Motor neuron (in vitro differentiated cells): ENCODE measurements around the gene ARAP3. TPM values are rescaled to one million over a fixed set of nuclear protein-coding genes. Genes with fewer than 3 reads are reported as not detected.

Source experiments
- ATAC-seq, 8 experiments: fragments of 200-7000 bp; cut with Tn5 transposase; replicated peaks in 6 of 8; 2 replicates each; pipeline ENCODE4 v1.8.0; 2021; ENCODE audit warnings: mild to moderate bottlenecking in 8 of 8, moderate library complexity in 8 of 8
- H3K27ac ChIP-seq, 2 donors: fragments of 250-450 bp; sonication (Bioruptor Pico); 2 replicates each; pipeline ENCODE4 v1.9.0; 2021; ENCODE audit warnings: antibody characterized with exemption in 2 of 2, mild to moderate bottlenecking in 2 of 2, moderate library complexity in 1 of 2
- H3K4me1 ChIP-seq, 2 donors: fragments of 250-450 bp; sonication (Bioruptor Pico); replicated peaks in 1 of 2; 2 replicates each; pipeline ENCODE4 v1.6.1; 2021; ENCODE audit warnings: antibody characterized with exemption in 2 of 2, mild to moderate bottlenecking in 2 of 2, moderate library complexity in 1 of 2
- H3K4me3 ChIP-seq, 5 donors: fragments of 250-450 bp; sonication (Bioruptor Pico); 2 replicates each; pipeline ENCODE4 v1.9.0; 2021; ENCODE audit warnings: antibody characterized with exemption in 5 of 5, mild to moderate bottlenecking in 5 of 5, moderate library complexity in 4 of 5
- WGBS, 10 experiments: fragments of 450-650 bp; shearing (Covaris generic); methylation state at CpG; one replicate each; pipeline ENCODE4 v1.0.0; 2022; 5-methylcytosine and 5-hydroxymethylcytosine counted together
- in situ Hi-C, 9 experiments: fragments of 400-800 bp; cut with MboI; loops; one replicate each; pipeline ENCODE4 v1.15.0; 2021; ENCODE audit warnings: low sequenced_read_pairs in 9 of 9, low pct_unique_long_range_greater_than_20kb in 2 of 9; ENCODE audit not compliant: unreplicated experiment in 9 of 9
- total RNA-seq, 8 experiments: library from RNA; unstranded; fragments of 300-600 nt; gene quantifications; 2 replicates each; pipeline versions ENCODE4 v1.2.3 to v1.2.4, GENCODE V29; 2022

Gene ARAP3
- total RNA-seq, 8 experiments from 2014 or later: 0.58 to 5.6 (median 2.7) TPM

DNA sequence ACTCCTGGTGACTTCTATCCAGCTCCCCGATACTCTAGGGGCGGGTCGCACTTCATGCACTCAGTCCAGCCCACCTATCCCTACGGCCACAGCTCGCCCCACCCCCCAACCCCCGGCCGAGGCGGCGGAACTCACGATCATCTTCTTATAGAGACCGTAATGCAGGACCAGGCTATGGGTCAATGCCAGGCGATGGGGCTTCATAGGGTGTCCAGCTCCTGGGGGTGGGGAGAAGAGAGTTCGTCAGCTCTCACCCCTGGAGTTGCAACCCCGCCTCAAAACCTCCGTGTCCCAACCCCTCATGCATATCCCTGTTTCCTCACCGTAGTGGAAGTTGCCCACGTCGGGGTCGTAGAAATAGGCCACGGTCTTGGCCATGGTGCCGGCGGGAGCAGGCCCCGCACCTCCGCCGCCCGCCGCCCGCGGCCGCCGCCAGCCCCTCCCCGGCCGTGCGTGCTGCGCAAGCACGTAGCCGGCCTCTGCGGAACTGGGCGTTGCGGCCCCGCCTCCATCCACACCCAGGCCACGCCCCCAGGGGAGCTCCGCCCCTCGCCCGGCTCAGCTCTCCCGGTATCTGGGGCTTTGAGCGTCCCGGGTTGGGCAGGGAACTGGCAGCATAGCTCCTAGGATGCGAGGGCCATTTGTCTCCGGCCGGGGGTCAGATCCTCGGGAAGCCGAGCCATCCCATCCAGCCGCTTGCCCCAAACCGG lies 45.5 kb downstream of the ARAP3 start, which contains the start of the genes HDAC3 and RELL2:
HDAC3 (minus strand) TSS at position 437 of the 710 bp plus-strand sequence; CDS start at position 378, 59 bp downstream.
RELL2 (plus strand) TSS at position 585 of the 710 bp plus-strand sequence. CDS start 1,229 bp downstream, outside the sequence.
- Histone ChIP-seq H3K4me3 (peak within 1 kb of the TSS; percentile 64 to 91 (median 76)), H3K27ac (peak within 1 kb of the TSS; percentile 49 to 70), H3K4me1 (peaks cover 16 to 18% of the 10 kb centered on the region in 2 donors)
- in situ Hi-C loops: no loop called here
- ATAC-seq: peak; percentile 74 to 90 (median 86)
- 0 to 7% methylated on average over 2 of the region's 55 CpGs; no CpG with 5 or more reads in 8 of the 10 experiments for WGBS, 10 experiments

DNA sequence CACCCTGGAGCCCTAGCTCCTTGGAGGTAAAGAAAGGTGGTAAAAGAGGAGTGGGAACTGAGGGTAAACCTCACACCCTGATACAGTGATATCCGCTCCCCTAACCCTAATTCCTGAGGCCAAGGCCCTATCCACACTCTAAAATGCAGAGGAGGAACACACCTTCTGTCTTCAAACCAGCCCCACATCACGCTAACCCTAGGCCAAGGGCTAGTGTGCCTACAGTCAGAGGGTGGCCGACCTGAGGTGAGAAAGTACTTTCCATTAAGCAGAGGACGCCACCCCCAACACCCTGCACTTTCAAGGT lies 46.0 kb downstream of the ARAP3 start:
- Histone ChIP-seq H3K4me3 (peak overlapping the region; percentile 64 to 91 (median 76)), H3K27ac (no peak overlapping the region), H3K4me1 (peaks cover 16 to 18% of the 10 kb centered on the region in 2 donors)
- no peak for ATAC-seq
- in situ Hi-C loops: no loop called here
- 0 to 7% (median 3%) methylated on average over 1 to 3 of the region's 4 CpGs; no CpG with 5 or more reads in 6 of the 10 experiments for WGBS, 10 experiments

DNA sequence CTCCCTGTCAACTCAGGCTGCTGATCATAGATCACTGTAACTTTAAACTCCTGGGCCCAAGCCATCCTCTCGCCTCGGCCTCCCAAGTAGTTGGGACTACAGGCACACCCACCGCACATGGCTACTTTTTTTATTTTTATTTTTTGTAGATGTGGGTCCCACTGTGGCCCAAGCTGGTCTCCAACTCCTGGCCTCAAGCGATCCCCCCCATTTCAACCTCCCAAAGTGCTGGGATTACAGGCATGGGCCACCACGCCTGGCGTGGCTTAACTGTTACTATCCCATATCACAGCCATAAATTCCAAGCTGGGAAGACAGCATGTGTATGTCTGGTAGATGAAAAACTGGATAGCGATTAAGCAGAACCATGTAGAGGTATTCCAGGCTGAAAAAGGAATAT lies 46.4 kb downstream of the ARAP3 start:
- H3K27ac ChIP-seq: no peak overlapping the region
- H3K4me1 ChIP-seq: peaks cover 16 to 18% of the 10 kb centered on the region in 2 donors
- WGBS, 10 experiments: 0 to 60% (median 34%) methylated on average over 1 to 5 of the region's 7 CpGs; no CpG with 5 or more reads in 2 of the 10 experiments
- in situ Hi-C loops: no loop called here
- peak overlapping the region; percentile 64 to 91 (median 76) for H3K4me3 ChIP-seq
- peak in 1 of 8 experiments; percentile 5 for ATAC-seq

DNA sequence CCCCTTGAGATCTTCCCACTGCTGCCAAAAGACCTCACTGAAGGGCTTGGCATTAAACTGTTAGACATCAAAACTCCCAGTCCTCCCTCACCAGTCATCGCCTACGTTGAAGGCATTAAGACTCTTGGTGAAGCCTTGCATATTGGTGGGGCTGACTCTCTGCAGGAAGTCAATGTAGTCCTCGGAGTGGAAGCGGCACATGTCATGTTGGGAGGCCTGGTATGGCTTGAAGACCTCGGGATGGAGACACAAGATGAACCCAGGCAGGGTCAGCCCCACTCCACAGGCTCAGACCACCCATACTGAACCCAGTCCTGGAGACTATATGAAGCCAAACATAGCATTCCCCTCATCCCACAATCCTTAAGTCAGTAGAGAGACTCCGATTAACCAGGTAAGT lies 47.3 kb downstream of the ARAP3 start:
- H3K4me1 ChIP-seq: peaks cover 16 to 18% of the 10 kb centered on the region in 2 donors
- WGBS, 10 experiments: 79 to 100% (median 98%) methylated on average over 1 to 5 of the region's 6 CpGs; no CpG with 5 or more reads in 1 of the 10 experiments
- no peak for ATAC-seq
- in situ Hi-C loops: no loop called here
- no peak overlapping the region for H3K4me3 ChIP-seq
- H3K27ac ChIP-seq: no peak overlapping the region

DNA sequence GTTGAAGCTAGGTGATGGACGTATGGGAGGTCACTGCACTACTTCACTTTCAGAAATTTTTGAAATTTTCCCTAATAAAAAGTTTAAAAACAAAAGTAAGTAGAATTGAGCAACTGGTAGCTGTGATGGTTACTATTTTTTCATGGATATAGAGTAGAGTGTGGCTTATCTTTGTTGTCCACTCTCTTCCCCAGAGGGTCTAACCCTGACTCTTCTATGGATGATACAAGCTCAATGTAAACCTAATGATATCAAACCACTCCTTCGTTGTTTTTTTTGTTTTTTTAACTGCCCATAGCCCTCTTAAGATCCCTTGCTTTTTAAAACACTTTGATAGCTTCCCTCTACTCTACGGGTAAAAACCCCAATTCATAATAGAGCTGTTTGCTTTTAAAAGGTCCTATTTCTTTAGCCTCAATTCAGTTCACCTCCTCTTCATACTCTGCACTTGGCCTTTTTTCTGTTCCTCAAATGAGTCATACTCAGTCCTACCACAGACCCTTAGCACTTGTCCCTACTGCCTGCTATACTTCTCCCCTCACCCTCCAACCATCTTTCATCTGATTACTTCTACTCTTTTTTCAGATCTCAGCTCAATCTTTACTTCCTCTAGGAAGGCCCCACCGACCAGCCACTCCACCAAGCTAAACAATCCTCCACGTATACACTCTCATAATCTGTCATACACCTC lies 48.0 kb downstream of the ARAP3 start:
- WGBS, 10 experiments: 84 to 100% (median 93%) methylated on average over 3 to 5 of the region's 5 CpGs
- Histone ChIP-seq H3K27ac (no peak overlapping the region), H3K4me3 (no peak overlapping the region), H3K4me1 (peaks cover 16 to 18% of the 10 kb centered on the region in 2 donors)
- ATAC-seq: no peak
- in situ Hi-C loops: no loop called here

DNA sequence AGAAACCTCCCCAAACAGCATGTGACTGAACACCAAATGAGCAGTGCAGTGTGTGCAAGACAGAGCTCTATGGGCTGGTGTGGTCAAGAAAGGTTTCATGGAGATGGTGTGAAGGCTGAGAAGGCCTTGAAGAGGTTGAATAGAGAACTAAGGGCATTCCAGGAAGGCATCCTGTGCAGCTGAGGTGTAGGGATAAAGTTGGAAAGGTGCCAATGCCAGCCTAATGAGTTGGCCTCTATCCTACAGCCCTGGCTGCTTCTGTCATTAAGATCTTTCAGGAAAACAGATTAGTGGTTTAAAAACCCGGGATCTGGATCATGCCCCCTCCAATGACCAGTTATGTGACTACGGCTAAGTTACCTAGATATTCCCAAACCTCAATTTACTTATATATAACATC lies 49.4 kb downstream of the ARAP3 start:
- H3K4me3 ChIP-seq: no peak overlapping the region
- WGBS, 10 experiments: 90 to 100% (median 100%) methylated on average over 1 to 2 of the region's 2 CpGs; no CpG with 5 or more reads in 4 of the 10 experiments
- no peak for ATAC-seq
- in situ Hi-C loops: no loop called here
- H3K4me1 ChIP-seq: peaks cover 12 to 14% of the 10 kb centered on the region in 2 donors
- no peak overlapping the region for H3K27ac ChIP-seq

DNA sequence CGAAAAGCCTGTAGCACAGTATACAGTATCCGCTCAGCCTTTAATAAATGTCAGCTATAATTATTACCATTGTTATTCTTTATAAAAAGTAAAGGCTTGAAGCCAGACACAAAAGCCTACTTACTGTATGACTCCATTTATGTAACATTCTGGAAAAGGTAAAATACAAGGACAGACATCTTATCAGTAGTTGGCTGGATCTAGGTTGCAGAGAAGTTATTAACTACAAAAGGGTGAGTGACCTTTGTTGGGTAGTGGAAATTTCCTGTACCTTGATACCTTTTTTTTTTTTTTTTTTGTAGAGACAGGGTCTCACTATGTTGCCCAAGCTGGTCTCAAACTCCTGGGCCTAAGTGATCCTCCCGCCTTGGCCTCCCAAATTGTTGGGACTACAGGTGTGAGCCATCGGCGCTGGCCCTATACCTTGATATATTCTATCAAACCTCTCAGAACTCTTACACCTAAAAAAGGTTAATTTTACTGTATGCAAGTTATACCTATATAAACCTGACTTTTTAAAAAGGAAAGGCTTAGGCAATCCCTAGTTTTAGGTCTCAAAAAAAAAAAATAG lies 51.4 kb downstream of the ARAP3 start:
- ATAC-seq: no peak
- Histone ChIP-seq H3K4me3 (no peak overlapping the region), H3K27ac (no peak overlapping the region), H3K4me1 (peaks cover 10 to 12% of the 10 kb centered on the region in 2 donors)
- 88 to 100% (median 95%) methylated on average over 2 to 5 of the region's 5 CpGs; no CpG with 5 or more reads in 1 of the 10 experiments for WGBS, 10 experiments
- in situ Hi-C loops: no loop called here

DNA sequence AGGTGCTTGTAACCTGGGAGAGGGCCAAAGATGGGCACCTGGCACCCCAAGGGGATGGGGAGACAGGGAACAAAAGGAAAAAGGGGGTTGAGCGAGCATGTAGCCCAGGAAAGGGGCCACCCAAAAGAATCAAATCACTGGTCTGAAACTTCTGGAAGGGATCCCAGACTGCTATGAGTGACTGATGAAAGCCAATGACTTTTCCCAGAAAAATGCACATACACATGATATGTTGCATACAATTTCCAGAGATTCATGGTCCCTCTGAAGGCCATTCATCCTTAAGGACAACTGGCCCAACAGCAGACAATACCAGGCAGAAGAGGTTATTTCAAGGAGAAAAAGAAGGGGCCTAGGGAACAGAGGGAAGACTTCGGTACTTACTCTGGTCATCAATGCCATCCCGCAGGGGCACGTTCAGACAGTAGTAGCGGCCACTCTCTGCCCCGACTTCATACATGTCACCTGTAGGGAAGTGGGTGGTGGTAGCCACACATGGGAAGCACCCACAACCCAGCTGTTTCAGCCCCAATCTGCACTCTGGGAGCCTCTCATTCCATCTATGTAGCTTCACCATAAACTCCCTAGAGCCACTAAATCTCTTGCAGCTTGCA lies 53.7 kb downstream of the ARAP3 start:
- no peak overlapping the region for H3K27ac ChIP-seq
- in situ Hi-C loops: no loop called here
- H3K4me1 ChIP-seq: no peaks in the 10 kb centered on the region
- WGBS, 10 experiments: 93 to 100% (median 100%) methylated on average over 1 to 6 of the region's 6 CpGs; no CpG with 5 or more reads in 5 of the 10 experiments
- ATAC-seq: no peak
- no peak overlapping the region for H3K4me3 ChIP-seq

DNA sequence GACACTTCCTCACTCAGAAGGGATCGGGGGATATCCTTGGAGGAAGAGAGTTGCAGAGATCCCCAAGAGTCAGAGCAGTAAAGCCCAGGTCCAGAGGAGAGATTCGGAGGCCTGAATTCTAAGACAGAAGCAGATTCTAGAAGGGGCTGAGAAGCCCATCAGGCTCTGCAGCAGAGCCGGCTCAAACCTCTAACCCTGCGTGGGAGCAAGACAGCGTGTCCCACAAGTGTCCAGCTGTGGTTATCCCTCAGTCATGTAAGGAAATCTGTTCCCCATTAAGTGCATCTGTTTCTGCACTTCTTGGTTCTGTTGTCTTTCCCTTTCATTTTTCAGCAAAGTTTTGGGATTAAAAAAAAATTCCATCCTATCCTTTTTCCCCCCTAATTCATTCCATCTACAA lies 58.4 kb downstream of the ARAP3 start:
- peaks cover 0 to 3% of the 10 kb centered on the region in 2 donors for H3K4me1 ChIP-seq
- H3K4me3 ChIP-seq: no peak overlapping the region
- in situ Hi-C loops: no loop called here
- 26 to 100% (median 81%) methylated on average over 1 to 5 of the region's 5 CpGs for WGBS, 10 experiments
- no peak for ATAC-seq
- no peak overlapping the region for H3K27ac ChIP-seq

DNA sequence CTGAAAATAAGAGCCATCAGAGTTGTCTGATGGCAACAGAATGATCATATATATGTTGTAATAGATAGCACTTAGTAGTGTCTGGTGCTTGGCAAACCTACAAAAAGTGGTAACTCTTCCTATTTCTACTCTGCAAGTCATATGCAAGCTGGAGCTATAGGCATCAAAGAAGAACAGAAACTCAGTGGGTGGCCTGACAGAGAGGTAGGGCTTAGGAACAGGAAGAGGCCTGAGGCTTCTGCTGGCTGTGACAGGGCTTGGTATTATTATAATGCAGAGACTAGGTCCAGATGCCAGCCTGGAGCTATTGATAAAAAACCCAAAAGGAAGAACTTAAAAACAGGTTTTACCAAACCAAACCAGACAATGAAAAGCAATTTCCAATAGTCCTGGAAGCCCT lies 58.8 kb downstream of the ARAP3 start:
- in situ Hi-C loops: no loop called here
- no peak overlapping the region for H3K27ac ChIP-seq
- ATAC-seq: no peak

DNA sequence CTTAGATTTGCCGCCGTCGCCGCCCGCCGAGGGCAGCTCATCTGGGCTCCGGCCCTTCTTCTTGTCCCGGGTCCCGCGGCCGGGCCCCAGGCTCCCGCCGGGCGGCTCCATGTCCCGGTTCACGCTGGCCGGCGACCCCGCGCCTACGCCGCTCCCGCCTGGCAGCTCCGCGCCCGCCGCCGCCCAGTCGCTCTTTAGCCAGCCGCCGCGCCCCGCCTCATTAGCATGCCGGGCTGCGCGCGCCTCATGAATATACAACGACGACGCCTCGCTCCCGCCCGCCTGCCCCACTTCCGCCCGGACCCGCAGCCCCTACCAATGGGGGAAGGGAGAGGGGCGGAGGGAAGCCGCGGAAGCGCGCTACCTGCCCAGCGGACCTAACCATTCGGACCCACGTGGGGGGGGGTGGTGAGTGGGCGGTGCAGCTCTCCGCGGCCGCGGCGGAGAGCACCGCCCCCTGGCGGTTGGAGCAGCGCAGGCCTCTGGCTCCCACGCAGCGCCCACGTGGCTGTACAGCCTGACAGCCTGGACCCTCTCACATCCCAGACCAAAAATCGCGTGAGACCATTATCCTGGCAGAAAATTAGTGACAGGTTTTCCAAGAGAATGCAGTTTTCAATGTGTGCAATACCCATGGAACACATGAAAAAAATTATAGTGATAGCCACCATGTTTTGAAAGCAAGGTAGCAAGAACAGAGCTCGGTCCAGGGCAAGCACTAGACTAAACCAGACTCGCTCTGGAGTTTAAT lies 63.1 kb downstream of the ARAP3 start, which contains the start of gene DIAPH1:
DIAPH1 (minus strand) TSS at position 197 of the 751 bp plus-strand sequence; CDS start at position 111, 86 bp downstream.
- WGBS, 10 experiments: 0 to 29% (median 13%) methylated on average over 1 to 10 of the region's 70 CpGs; no CpG with 5 or more reads in 5 of the 10 experiments
- Histone ChIP-seq H3K27ac (peak within 1 kb of the TSS; percentile 9 to 52), H3K4me3 (peak within 1 kb of the TSS; percentile 64 to 83 (median 75)), H3K4me1 (peaks cover 5 to 10% of the 10 kb centered on the region in 2 donors)
- ATAC-seq: peak; percentile 84 to 97 (median 94)
- in situ Hi-C loops: no loop called here

More for the DNA sequence above, 58.8 kb downstream of the ARAP3 start:
- H3K4me1 ChIP-seq: peaks cover 0 to 3% of the 10 kb centered on the region in 2 donors
- no peak overlapping the region for H3K4me3 ChIP-seq
